ENCODE results near the gene LMAN1L.

Gene LMAN1L

DNA sequence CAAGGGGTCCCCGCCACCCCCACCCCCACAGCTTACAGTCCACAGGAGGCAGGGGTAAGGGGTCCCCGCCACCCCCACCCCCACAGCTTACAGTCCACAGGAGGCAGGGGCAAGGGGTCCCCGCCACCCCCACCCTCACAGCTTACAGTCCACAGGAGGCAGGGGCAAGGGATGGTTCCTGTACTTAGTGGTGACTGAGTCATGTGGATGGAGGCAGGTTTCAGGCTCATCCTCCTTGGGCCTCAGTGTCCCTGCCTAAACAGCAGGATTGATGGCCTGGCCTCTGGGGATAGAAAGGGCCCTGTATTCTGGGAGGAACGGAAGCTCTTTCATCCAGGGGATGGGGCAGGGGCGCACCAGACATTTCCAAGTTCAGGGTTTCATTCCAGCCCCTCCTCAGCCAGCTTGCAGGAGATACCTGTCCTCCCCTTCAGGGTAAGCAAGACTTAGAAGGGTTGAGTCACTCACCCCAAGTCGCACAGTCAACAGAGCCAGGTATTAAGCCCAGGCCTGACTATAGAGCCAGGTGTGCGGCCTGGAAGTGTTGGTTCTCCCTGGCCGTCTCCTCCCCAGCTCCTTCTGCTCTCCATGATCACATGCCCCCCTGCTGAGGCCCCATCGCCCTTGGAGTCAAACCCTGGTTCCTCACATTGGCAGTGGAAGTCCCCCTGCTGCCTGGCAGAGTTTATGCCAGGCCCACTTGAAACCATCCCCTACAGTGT lies 18.2 kb upstream of the LMAN1L start:
- no peak for DNase-seq

GRCh38 chr15:74794970-74795349 lies 17.7 kb upstream of the LMAN1L start:
- no peak for DNase-seq

GRCh38 chr15:74795966-74796625 lies 16.5 kb upstream of the LMAN1L start:
- DNase-seq, result peak in 1 of 2 experiments; percentile 63

DNA sequence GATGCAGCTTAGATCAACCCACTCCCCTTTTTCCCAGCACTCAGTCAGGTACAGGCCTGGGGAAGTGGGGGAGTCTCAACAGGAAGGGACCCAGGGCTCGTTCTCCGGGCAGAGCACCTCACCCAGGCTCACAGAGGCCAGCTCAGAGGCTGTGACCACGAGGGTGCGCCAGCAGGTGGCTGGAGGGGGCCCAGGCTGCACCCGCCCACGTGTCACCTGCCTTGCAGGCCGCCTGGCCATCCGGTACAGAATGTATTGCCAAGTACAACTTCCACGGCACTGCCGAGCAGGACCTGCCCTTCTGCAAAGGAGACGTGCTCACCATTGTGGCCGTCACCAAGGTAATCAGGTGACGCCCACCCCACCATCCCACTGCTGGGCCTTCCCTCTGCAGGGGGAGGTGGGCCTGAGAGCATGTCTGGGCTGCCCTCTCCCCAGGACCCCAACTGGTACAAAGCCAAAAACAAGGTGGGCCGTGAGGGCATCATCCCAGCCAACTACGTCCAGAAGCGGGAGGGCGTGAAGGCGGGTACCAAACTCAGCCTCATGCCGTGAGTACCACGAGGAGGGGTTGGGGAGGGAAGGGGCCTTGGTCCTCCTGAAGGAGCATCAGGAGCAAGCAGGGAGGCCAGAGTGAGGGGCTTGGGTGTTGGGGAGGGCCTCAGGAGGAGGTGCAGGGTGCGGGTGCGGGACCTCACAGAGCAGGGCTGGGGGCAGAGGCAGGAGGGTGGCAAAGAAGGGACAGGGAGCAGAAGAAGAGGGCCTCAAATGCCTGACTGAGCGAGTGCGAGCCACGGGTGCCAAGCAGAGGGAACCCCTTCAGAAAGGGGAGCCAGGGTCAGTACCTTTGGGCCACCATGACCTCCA lies 14.0 kb upstream of the LMAN1L start:
- no peak for DNase-seq

- no peak for DNase-seq
Observed at GRCh38 chr15:74799255-74799855, 13.3 kb upstream of the LMAN1L start.

DNA sequence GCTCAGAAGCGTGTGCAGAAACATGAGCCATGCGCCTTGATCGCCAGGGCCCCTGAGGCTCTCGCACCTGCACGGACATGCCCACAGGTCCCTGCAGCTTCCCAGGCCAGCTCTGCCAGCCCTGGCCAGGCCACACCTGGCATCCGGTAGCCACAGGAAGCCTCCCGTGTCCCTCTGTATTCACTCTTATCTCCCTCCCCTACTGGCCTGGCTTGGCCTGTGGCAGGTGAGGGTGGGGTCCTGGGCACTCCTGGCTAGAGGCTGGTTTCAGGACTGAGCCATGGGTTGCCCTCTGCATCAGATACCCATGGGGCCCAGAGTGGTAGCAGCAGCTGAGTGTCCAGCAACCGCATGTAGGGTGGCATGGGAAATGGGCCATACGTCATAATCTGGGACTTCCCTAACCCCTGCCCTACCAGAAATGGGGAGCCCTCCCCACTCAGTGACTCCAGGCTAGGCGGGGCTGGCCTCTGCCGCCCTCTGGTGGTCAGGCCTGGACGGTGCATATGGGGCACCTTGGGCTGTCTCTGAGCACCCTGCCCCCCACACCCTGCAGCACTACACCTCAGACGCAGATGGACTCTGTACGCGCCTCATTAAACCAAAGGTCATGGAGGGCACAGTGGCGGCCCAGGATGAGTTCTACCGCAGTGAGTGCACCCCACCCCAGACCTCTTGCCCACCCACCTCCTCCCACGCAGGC lies 12.6 kb upstream of the LMAN1L start:
- peak; percentile 79 to 81 for DNase-seq

DNA sequence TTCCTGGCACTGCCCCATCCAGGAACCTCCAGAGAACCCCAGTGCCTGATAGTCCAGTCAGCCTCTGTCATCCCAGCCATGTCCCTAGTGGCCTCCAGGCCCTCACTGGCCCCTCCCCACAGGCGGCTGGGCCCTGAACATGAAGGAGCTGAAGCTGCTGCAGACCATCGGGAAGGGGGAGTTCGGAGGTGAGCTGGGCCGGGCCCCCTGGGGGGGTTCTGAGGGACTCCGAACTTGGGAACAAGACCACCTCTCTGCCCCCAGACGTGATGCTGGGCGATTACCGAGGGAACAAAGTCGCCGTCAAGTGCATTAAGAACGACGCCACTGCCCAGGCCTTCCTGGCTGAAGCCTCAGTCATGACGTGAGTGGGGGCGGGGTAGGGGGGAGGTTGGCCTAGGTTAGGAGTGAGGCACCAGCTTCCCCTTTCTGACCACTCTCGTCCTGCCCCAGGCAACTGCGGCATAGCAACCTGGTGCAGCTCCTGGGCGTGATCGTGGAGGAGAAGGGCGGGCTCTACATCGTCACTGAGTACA lies 12.0 kb upstream of the LMAN1L start:
- no peak for DNase-seq

GRCh38 chr15:74801311-74801997 lies 11.2 kb upstream of the LMAN1L start:
- DNase-seq, result no peak

- no peak for DNase-seq
Observed at GRCh38 chr15:74802290-74802689, 10.3 kb upstream of the LMAN1L start.

- no peak for DNase-seq
Observed at GRCh38 chr15:74802862-74803447, 9.7 kb upstream of the LMAN1L start.

- DNase-seq, result no peak
Observed at GRCh38 chr15:74804935-74805334, 7.7 kb upstream of the LMAN1L start.

DNA sequence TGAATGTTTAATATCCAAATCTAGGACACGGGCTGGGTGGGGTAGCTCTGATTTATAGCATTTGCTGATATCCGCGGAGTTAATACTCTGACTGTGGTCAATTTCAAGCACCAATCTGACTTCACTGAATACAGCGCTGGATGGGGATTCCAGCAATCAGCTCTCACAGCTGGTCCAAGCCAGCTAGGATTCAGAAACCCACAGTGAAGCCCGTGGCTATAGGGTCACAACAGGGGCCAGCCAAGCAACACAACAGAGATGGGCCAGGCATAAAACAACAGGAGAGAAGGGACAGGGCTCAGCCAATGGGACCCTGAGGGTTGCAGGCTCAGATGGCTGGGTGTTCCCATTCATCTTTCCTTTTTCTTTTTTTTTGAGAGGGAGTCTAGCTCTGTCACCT lies 5.4 kb upstream of the LMAN1L start:
- DNase-seq, result no peak

DNA sequence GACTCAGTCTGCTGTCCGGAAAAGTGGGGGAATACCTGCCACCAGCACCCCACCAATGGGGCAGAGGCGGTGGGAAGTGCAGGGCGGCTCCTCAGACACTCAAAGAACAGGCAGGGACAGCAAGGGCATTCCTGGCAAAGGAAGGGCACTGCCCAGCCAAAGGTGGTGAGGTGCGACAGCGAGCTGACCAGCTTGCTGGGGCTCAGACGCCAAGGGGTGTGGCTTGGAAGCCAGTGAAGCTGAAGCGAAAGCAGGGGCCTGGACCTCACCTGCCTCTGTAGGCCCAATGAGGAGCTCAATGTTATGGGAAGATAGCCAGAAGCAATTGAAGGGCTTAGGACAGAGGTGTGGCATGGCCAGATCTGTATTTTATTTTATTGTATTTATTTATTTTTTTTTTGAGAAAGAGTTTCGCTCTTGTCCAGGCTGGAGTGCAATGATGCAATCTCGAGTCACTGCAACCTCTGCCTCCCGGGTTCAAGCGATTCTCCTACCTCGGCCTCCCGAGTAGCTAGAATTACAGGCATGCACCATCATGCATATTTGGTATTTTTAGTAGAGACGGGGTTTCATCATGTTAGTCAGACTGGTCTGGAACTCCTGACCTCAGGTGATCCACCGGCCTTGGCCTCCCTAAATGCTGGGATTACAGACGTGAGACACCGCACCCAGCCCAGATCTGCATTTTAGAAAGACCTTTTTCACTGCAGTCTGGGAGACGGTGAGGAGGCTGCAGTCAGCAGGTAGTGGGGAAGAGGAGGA lies 4.4 kb upstream of the LMAN1L start:
- no peak for DNase-seq

GRCh38 chr15:74808840-74809229 lies 3.8 kb upstream of the LMAN1L start:
- no peak for DNase-seq

DNA sequence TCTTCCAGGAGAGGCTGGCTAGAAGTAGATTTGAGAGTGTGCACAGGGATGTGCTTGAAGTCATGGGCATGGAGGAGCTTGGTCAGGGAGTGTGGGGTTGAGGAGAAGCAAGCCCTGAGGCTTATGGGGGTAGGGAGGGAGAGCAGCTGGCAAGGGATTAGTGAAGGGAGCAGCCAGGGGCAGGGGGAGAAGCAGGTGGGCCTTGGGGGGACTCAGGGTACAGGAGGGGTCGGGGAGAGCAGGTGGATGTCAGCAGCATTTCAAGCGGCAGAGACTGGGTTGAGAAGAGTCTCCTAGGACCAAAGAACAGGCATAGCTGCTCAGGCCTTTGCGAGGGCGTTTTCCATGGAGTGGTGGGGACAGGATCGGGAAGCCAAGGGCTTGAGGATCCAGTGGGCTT lies 3.4 kb upstream of the LMAN1L start:
- no peak for DNase-seq

DNA sequence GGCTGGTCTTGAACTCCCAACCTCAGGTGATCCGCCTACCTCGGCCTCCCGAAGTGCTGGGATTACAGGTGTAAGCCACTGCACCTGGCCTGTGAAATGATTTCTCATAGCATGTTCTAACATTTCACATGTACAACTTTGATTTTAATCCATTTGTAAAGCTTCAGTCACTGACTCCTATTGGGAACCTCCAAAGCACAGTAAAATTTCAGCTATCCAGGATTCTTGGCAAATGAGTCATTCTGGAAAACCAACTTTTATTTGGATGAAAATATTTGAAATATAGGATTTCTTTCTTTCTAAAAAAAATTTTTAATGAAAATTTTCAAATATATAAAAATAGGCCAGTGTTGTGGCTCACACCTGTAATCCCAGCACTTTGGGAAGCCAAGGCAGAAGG lies 2.7 kb upstream of the LMAN1L start:
- no peak for DNase-seq

DNA sequence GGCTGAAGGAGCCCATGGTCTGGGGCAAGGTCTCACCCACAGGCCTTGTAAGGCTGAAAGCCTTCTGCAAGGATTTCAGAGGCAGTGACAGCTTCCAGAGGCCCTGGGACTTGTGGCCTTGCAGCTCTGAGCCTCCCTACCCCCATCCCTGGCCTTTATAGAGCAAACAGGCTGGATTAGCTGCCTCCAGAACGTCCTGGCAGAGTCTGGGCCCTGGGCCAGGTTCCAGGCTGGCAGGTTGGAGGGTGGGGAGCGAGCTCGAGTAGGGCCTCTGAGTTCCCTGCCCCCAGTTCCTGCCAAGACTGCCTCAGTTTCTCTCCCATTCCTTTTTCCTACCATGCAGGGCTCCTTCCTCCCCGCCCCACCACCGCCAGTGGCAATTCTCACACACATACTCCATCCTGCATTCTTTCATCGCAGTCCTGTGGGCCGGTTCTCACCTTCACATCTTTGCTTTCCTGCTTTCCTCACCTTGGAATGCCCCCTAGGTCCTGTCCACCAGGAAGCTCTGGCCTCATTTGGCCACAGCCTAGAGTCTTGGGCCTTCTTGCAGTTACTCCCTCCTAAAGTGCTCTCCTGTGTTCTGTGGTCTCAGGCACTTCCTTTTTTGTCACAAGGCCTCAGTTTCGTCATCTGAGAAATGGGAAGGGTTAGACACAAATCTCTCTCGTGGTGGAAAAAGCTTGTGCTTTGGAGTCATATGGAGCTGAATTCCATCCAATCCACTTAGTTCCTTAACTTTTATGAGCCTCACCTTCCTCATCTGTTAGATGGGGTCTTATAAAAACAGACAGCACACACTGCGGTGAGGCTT lies 2.7 kb downstream of the LMAN1L start:
- DNase-seq, result no peak

DNA sequence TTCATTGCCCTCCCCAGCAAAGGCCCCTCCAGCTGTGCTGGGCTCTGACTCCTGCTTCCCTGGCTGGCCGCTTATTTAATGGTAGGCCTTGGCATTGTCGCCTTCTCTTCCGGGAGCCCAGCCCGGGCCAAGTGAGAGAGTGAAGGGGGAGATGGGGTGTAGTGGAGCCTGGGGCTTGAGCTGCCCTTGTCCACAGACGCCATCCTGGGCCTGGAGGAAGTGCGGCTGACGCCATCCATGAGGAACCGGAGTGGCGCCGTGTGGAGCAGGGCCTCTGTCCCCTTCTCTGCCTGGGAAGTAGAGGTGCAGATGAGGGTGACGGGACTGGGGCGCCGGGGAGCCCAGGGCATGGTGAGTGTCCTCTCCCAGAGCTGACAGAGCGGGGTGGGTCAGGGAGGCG lies 3.3 kb downstream of the LMAN1L start:
- no peak for DNase-seq

DNA sequence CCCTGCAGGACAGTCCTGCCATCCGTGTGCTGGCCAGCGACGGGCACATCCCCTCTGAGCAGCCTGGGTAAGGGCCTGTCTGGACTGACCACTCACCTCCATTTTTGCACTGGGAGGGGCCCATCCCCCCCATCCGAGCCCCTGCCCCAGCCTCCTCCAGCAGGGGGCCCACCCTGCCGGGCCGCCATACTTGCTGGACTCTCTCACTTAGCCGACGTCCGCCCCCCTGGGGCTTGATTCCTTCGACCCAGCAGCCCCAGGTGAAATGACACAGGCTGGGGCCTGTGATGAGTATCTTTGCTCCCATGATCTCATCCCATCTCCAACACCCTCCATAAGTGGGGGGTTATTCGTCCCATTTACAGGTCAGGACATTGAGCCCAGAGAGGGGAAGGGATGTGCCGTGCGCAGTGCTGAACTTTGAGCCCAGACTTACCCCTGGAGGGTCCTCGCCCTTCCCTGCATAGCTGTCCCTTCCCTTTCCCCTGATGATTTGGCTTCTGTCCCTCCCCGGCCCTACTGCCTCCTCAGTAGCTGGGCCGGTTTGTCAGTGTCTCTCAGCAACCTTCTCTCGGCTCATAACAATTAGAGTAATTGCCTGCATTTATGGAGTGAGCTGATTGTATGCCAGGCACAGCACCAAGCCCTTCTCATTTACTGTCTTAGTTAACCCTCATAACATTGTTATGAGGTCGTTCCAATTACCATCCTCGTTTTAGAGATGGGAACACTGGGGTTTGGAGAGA lies 4.2 kb downstream of the LMAN1L start:
- DNase-seq, result no peak
